ENCODE data around the gene ADA.

DNA sequence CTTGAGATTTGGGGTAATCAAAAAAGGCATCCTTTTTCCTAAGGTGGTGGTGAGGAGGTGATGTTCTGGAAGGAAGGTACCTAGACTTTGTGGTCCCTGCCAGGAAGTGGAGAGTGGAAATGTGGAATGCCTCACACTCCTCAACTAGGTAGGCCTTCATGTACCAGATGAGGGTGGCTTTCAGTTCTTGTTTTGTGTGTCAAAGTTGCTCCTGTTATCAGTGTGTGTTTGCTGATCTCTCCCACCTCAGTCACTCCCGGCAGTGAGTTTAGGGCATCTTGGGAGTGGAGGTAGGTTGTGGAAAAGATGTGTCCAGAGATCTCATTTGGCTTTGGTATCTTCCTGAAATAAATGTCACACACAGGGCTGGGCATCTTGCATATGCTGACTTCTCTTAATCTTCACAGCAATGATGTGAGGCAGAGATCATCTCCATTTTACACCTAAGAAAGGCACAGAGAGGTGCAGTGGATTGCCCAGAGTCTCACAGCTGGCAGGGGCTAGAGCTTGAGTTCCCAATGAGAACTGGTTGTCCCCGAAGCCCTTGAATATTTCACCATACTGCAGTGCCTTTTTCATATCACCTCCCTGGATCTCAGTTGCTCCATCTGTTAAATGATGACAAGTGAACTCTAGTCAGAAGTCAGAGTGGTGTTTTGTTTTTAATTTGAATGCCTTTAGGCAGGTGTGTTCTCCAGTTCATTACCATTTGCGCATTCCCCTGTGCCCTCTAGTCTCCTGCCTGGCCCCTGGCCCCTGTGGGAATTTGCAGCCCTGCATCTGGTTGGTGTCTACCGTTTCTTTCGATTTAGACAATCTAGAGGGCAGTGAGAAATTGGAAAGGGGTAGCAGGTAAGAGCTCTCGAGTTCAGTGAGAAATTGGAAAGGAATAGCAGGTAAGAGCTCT lies 66.2 kb downstream of the ADA start:
- TF ChIP-seq POLR2A (IDR thresholded peaks at IDR 0.05) = no peak
- TF ChIP-seq, protein P1, sequence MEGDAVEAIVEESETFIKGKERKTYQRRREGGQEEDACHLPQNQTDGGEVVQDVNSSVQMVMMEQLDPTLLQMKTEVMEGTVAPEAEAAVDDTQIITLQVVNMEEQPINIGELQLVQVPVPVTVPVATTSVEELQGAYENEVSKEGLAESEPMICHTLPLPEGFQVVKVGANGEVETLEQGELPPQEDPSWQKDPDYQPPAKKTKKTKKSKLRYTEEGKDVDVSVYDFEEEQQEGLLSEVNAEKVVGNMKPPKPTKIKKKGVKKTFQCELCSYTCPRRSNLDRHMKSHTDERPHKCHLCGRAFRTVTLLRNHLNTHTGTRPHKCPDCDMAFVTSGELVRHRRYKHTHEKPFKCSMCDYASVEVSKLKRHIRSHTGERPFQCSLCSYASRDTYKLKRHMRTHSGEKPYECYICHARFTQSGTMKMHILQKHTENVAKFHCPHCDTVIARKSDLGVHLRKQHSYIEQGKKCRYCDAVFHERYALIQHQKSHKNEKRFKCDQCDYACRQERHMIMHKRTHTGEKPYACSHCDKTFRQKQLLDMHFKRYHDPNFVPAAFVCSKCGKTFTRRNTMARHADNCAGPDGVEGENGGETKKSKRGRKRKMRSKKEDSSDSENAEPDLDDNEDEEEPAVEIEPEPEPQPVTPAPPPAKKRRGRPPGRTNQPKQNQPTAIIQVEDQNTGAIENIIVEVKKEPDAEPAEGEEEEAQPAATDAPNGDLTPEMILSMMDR (IDR thresholded peaks at IDR 0.05) = no peak
